HG03378 (cell line): ENCODE results near the gene SYT6.

Experiments used
- ATAC-seq: cut with Tn5 transposase; IDR thresholded peaks from one replicate; pipeline ENCODE4 v1.9.1; 2021; ENCODE audit warnings: mild to moderate bottlenecking, moderate library complexity; ENCODE audit not compliant: unreplicated experiment

The SYT6 gene, protein sequence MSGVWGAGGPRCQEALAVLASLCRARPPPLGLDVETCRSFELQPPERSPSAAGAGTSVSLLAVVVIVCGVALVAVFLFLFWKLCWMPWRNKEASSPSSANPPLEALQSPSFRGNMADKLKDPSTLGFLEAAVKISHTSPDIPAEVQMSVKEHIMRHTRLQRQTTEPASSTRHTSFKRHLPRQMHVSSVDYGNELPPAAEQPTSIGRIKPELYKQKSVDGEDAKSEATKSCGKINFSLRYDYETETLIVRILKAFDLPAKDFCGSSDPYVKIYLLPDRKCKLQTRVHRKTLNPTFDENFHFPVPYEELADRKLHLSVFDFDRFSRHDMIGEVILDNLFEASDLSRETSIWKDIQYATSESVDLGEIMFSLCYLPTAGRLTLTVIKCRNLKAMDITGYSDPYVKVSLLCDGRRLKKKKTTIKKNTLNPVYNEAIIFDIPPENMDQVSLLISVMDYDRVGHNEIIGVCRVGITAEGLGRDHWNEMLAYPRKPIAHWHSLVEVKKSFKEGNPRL

GRCh38 chr1:114153261-114154145, at the start of gene SYT6:
TSS of gene SYT6 (minus strand) at chr1:114153869. CDS start at chr1:114153772, 97 bp downstream.
- ATAC-seq = no peak

DNA sequence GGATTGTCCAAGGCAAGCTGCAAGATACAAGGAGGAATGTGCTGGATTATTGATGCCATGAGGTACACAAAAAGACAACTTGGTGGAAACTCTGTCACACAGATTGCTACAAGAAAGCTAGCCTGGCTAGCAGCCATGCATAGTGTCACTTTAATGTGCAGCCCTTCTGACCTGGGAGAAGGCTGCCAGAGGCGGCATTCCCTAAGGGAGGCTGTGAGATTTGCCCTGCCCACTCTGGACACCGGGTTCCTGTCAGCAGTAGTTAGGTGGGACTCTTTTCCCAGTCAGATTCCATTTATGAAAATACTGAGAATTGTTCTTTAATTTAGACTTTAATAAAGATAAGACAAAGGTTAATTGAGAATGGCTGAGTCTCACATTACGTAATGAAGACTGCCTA, 47.8 kb upstream of the SYT6 start:
- no peak for ATAC-seq

- no peak for ATAC-seq
Observed at GRCh38 chr1:114199017-114199594, 45.4 kb upstream of the SYT6 start.

DNA sequence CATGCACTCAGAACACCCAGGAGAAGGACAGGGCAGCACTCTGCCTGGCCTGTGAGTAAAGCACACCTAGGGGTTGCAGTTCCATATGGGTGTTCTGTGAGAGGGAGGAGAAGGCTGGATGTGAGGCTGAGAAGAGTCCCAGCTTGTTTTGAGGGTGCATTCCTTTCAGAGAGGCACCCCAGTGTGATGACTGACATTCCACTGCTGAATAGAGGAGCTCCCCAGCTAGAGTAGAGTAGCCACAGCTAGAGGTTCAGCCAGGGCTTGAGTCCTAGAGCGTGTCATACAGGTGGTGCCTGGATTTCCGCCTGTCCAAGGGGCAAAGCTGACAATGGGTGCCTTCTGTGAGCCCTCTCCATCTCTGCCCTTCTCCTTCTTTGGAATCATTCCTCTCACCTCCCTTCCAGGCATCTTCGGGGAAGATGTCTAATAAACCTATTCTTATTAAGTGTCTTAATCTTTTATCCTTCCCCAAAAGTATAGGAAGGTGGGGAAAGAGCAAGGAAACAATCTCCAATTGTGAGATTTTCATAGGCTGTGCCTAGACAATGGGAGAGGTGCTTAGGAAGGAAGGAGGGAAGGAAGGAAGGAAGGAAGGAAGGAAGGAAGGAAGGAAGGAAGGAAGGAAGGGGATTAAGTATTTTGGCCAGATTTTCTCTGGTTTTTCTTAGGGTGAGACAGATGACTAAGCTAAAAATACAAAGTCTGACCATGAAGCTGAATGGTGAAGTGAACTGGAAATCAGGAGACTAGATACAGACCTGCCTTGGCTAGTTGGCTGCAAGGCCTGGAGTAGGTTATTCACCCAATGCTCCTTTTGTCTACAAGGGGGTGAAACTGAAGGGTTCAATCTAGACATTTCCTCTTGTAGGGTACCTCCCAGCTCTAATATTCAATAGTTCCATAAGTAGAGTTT, 43.6 kb upstream of the SYT6 start:
- no peak for ATAC-seq

GRCh38 chr1:114195819-114196218, 42.1 kb upstream of the SYT6 start:
- no peak for ATAC-seq

DNA sequence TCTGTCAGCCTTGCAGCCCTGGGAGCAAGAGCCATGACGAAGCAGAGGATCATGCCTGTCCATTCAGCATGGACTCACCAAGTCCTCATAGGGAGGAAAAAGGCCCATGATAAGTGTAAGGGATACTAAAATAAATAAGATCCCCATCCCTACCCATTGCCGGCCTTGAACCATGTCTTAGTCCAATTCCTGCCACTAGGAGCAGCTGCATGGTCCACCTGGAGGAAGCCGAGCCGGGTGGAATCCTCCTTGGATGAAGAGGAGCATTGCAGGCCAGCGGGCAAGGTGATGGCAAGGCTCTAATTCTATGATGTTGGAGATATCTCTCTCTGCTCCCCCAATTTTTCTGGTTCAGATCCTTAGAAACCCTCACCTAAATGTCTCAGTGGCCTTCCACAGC, 38.7 kb upstream of the SYT6 start:
- no peak for ATAC-seq

DNA sequence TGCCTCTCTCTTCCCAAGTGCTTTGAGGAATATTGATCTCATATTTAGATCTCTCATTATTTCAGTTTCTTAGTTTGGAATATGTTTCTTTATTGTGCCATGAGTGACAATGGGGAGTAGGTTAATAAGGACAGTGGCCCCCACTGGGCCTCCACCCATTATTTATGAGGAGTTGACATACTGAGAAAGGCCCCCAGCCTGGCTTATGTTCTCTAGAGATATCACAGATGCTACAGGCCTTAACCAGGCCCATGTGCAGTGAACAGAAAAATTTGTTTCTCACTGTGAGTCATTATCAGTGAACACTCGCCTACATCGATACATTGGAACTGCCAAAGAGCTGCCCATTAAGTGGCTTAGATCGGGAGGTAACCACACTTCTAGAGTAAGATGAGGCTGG, 35.7 kb upstream of the SYT6 start:
- ATAC-seq = no peak

- ATAC-seq = no peak
Observed at GRCh38 chr1:114181356-114181755, 27.7 kb upstream of the SYT6 start.

DNA sequence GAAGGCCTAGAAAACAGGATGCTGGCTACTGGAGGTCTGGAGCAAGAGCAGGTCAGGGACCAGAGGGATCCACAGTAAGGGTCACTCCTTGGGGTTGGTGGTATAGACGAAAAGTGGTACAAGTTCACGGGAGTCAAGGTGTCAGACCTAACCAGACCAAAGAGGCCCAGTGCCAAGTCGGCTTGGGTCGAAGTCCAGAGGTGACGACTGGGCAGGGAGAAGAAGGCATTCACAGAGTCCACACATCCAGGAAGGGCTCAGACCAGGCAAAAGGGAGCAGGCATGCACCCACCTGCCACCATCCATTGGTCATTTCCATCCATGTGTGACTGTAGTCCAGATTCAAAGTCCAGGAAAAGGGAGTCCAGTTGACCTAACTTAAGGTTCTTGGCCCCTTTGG, 27.1 kb upstream of the SYT6 start:
- no peak for ATAC-seq

DNA sequence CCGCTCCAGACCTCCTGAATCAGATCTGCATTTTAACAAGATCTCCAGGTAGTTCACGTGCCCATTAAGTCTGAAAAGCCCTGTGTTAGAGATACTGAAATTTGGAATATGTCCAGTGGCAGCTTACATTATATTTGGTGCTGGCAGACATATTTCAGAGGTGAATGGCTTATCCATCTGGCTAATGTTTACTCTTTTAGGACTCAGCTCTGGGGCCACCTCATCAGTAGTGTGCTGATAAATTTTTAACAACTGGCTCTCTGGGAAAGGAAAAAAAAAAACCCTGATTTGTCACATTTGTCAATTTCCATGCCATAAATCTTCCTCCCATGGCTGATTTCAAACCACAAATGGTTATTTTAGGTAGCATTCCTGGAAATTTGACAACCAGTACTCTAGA, 25.3 kb upstream of the SYT6 start:
- ATAC-seq = no peak

- ATAC-seq = no peak
Observed at GRCh38 chr1:114177282-114177681, 23.6 kb upstream of the SYT6 start.

GRCh38 chr1:114176366-114176765, 22.7 kb upstream of the SYT6 start:
- ATAC-seq = no peak

DNA sequence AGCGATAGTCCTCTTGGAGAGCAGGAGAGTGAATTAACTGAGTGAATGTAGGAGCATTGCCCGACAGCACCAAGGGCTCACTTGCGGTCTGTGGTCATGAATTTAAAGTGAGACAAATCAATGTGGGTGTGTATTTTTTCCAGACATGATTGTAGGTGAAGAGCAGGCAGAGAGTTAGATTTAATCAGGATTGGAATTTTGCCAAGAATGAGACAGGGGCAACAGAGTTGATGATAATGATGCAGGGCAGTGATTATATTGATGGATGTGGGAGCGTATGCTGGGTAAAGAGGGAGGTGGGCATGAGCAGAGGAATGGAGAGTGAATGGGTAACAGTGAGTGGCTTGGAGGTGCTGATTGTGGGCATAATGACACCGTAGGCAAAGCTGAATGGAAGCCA, 20.0 kb upstream of the SYT6 start:
- ATAC-seq = no peak

GRCh38 chr1:114169509-114169908, 15.8 kb upstream of the SYT6 start:
- no peak for ATAC-seq

DNA sequence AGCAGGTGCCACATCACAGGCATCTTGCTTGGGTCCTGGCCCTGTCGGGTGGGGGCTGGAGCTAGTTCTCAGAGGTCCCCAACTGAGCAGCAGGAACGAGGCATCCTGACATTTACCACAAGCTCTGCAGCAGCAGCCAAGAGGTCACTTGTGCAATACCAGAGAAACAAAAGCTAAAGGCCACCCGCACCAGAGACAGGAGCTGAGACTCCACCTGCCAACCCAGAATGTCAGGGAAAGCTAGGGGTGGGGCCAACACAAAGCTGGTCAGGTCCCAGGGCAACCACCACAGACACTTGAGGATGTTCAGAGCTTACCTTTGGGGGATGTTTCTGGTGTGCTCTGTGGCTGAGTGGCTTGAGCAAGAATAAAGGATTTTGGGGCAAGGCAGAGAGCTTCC, 13.6 kb upstream of the SYT6 start:
- ATAC-seq = no peak

GRCh38 chr1:114164840-114165543, 11.3 kb upstream of the SYT6 start:
- ATAC-seq = no peak

DNA sequence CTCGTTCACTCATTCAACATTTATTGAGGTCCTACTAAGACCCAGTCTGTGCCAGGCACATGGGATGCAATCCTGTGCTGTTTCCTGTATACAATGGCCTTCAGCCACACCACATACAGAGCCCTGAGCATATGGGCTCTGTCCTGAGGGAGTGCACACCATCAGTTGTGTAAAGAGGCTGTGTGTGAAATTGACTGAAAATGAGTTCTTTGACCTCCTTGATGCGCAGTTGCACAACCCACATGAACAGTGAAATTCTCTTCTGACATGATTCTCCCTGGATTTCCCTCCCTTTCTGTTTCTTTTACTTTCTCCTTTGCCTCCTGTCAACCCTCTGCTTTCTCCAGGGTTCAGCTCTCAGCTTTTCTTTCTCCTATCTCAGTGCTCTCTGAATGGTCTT, 6.3 kb upstream of the SYT6 start:
- no peak for ATAC-seq

- ATAC-seq = no peak
Observed at GRCh38 chr1:114157275-114157660, 3.6 kb upstream of the SYT6 start.

DNA sequence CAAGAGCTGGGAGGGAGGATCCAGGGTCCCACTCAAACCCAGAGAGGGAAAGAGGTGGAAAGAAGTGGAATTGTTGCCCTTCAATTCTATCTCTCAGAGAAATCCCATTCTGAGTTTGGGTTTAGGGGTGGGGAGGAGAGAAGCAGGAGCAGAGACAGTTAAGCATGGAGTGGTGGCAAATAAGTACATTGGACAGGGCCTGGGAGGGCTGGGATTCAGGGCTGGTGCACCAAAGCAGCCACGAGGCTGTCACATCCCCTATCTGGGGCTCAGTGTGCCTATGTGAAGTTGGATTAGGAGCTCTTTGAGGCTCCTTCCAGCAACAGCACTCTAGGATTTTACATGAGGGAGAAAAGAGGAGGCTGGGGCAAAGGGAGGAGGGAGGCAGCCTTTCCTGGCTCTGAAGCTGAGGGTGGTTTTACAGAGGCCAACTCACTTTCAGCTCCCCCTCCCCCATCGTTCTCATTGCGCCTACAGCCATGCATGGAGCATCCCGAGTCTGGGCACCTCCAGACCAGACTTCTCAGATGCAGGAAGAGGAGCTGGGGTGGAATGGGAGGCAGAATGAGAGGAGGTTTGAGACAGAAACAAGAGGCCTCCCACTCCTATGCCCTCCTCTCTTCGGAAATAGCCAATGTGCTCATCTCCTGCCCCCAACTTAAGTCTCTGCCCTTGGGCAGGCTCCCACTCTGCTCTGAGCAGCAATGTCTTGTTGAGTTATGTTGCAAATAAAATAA, 3.0 kb upstream of the SYT6 start:
- ATAC-seq = no peak
